ENCODE measurements around the gene SELENOH. TPM values are rescaled to one million over a fixed set of nuclear protein-coding genes. Genes with fewer than 3 reads are reported as not detected.

Gene SELENOH
- polyA plus RNA-seq, 1 donor (not counting 4 experiments of a cell fraction or from before 2014, with no cell fraction given) = 88.2 TPM

- Histone ChIP-seq H3K4me3 (ENCODE audit: control insufficient read depth in 2 of 3, extremely low read depth in 1 of 3, insufficient read depth in 2 of 3, low read depth in 1 of 3, low read length in 3 of 3) (peak overlapping the region; percentile 63 to 100 (median 99)), H3K9me3 (ENCODE audit: control insufficient read depth, low read depth, low read length) (no peaks in the 10 kb centered on the region), H3K27ac (ENCODE audit: control insufficient read depth, insufficient read depth, low read length) (peak overlapping the region; percentile 100), H4K20me1 (ENCODE audit: control insufficient read depth, extremely low read depth, insufficient read depth, low read length) (peaks cover 25% of the 10 kb centered on the region), H2AFZ (ENCODE audit: control insufficient read depth, low read length) (no peak overlapping the region), H3K4me1 (ENCODE audit: control insufficient read depth, extremely low read depth, insufficient read depth, low read length) (peaks cover 29% of the 10 kb centered on the region), H3K9ac (ENCODE audit: control insufficient read depth, extremely low read depth, insufficient read depth, low read length) (peak overlapping the region; percentile 99), H3K36me3 (ENCODE audit: control insufficient read depth in 2 of 2, extremely low read depth in 1 of 2, insufficient read depth in 2 of 2, low read length in 2 of 2) (peaks cover 0 to 3% of the 10 kb centered on the region in 2 experiments), H3K79me2 (ENCODE audit: control insufficient read depth, insufficient read depth, low read length) (peaks cover 80% of the 10 kb centered on the region), H3K27me3 (ENCODE audit: control insufficient read depth, extremely low read depth, insufficient read depth, low read length) (no peaks in the 10 kb centered on the region), H3K4me2 (ENCODE audit: control insufficient read depth, extremely low read depth, insufficient read depth, low read depth, low read length) (peak overlapping the region; percentile 74), H3K9me1 (ENCODE audit: control insufficient read depth, extremely low read depth, insufficient read depth, low read length) (no peaks in the 10 kb centered on the region)
- DNase-seq (ENCODE audit: low read depth, low spot score) = no peak
- dilution Hi-C loops (cut with MboI; ENCODE audit: extremely low pct_ligation_motif_present, low sequenced_read_pairs) = no loop called here
- FAIRE-seq = no peak
- no peak for TF ChIP-seq EZH2 (IDR thresholded peaks at IDR 0.05; ENCODE audit: low read length)
Observed at GRCh38 chr11:57764972-57765371, 23.7 kb downstream of the SELENOH start.

- H3K9me3 ChIP-seq (ENCODE audit: control insufficient read depth, low read depth, low read length) = no peaks in the 10 kb centered on the region
- peaks cover 96% of the 10 kb centered on the region for H3K79me2 ChIP-seq (ENCODE audit: control insufficient read depth, insufficient read depth, low read length)
- dilution Hi-C loops (cut with MboI; ENCODE audit: extremely low pct_ligation_motif_present, low sequenced_read_pairs) = no loop called here
- peaks cover 40% of the 10 kb centered on the region for H3K4me1 ChIP-seq (ENCODE audit: control insufficient read depth, extremely low read depth, insufficient read depth, low read length)
- H3K9ac ChIP-seq (ENCODE audit: control insufficient read depth, extremely low read depth, insufficient read depth, low read length) = no peak overlapping the region
- no peak overlapping the region for H3K27ac ChIP-seq (ENCODE audit: control insufficient read depth, insufficient read depth, low read length)
- H3K27me3 ChIP-seq (ENCODE audit: control insufficient read depth, extremely low read depth, insufficient read depth, low read length) = no peaks in the 10 kb centered on the region
- DNase-seq (ENCODE audit: low read depth, low spot score) = no peak
- FAIRE-seq = no peak
- H3K4me3 ChIP-seq (ENCODE audit: control insufficient read depth in 2 of 3, extremely low read depth in 1 of 3, insufficient read depth in 2 of 3, low read depth in 1 of 3, low read length in 3 of 3) = no peak overlapping the region
- H3K36me3 ChIP-seq (ENCODE audit: control insufficient read depth in 2 of 2, extremely low read depth in 1 of 2, insufficient read depth in 2 of 2, low read length in 2 of 2) = peaks cover 0 to 3% of the 10 kb centered on the region in 2 experiments
- peaks cover 36% of the 10 kb centered on the region for H4K20me1 ChIP-seq (ENCODE audit: control insufficient read depth, extremely low read depth, insufficient read depth, low read length)
- TF ChIP-seq EZH2 (IDR thresholded peaks at IDR 0.05; ENCODE audit: low read length) (no peak), CTCF (optimal IDR thresholded peaks at IDR 0.05 in 1 of 3, IDR thresholded peaks at IDR 0.05 in 1 of 3, conservative IDR thresholded peaks at IDR 0.05 in 1 of 3; ENCODE audit: extremely low read depth in 1 of 3, insufficient read depth in 2 of 3, low read length in 3 of 3) (no peak)
- H2AFZ ChIP-seq (ENCODE audit: control insufficient read depth, low read length) = no peak overlapping the region
- H3K4me2 ChIP-seq (ENCODE audit: control insufficient read depth, extremely low read depth, insufficient read depth, low read depth, low read length) = no peak overlapping the region
- H3K9me1 ChIP-seq (ENCODE audit: control insufficient read depth, extremely low read depth, insufficient read depth, low read length) = peaks cover 6% of the 10 kb centered on the region
Observed at GRCh38 chr11:57770793-57771192, 29.5 kb downstream of the SELENOH start.

- Histone ChIP-seq H3K27me3 (ENCODE audit: control insufficient read depth, extremely low read depth, insufficient read depth, low read length) (no peaks in the 10 kb centered on the region), H4K20me1 (ENCODE audit: control insufficient read depth, extremely low read depth, insufficient read depth, low read length) (peaks cover 38% of the 10 kb centered on the region), H3K4me2 (ENCODE audit: control insufficient read depth, extremely low read depth, insufficient read depth, low read depth, low read length) (no peak overlapping the region), H3K4me3 (ENCODE audit: control insufficient read depth in 2 of 3, extremely low read depth in 1 of 3, insufficient read depth in 2 of 3, low read depth in 1 of 3, low read length in 3 of 3) (no peak overlapping the region), H3K9me1 (ENCODE audit: control insufficient read depth, extremely low read depth, insufficient read depth, low read length) (peaks cover 9% of the 10 kb centered on the region), H3K4me1 (ENCODE audit: control insufficient read depth, extremely low read depth, insufficient read depth, low read length) (peaks cover 40% of the 10 kb centered on the region), H3K9ac (ENCODE audit: control insufficient read depth, extremely low read depth, insufficient read depth, low read length) (no peak overlapping the region), H3K36me3 (ENCODE audit: control insufficient read depth in 2 of 2, extremely low read depth in 1 of 2, insufficient read depth in 2 of 2, low read length in 2 of 2) (peaks cover 0 to 3% of the 10 kb centered on the region in 2 experiments), H3K79me2 (ENCODE audit: control insufficient read depth, insufficient read depth, low read length) (peaks cover 96% of the 10 kb centered on the region), H2AFZ (ENCODE audit: control insufficient read depth, low read length) (no peak overlapping the region), H3K9me3 (ENCODE audit: control insufficient read depth, low read depth, low read length) (no peaks in the 10 kb centered on the region), H3K27ac (ENCODE audit: control insufficient read depth, insufficient read depth, low read length) (no peak overlapping the region)
- dilution Hi-C loops (cut with MboI; ENCODE audit: extremely low pct_ligation_motif_present, low sequenced_read_pairs) = no loop called here
- no peak for DNase-seq (ENCODE audit: low read depth, low spot score)
- no peak for FAIRE-seq
- no peak for TF ChIP-seq CTCF (optimal IDR thresholded peaks at IDR 0.05 in 1 of 3, IDR thresholded peaks at IDR 0.05 in 1 of 3, conservative IDR thresholded peaks at IDR 0.05 in 1 of 3; ENCODE audit: extremely low read depth in 1 of 3, insufficient read depth in 2 of 3, low read length in 3 of 3)
- TF ChIP-seq EZH2 (IDR thresholded peaks at IDR 0.05; ENCODE audit: low read length) = no peak
Observed at GRCh38 chr11:57771365-57771764, 30.1 kb downstream of the SELENOH start.

All from keratinocyte (primary cell).